Body of pancreas (tissue), 4 donors: ENCODE data around the gene POLN. TPM values are rescaled to one million over a fixed set of nuclear protein-coding genes. Genes with fewer than 3 reads are reported as not detected.

Experiments
- ATAC-seq: fragments of 150-250 bp; one replicate; pipeline ENCODE4 v1.9.1; 2016
- DNase-seq, 4 donors: peaks; one replicate each; pipeline ENCODE4 v3.0.0-alpha.2; 2019
- H3K27ac ChIP-seq, 4 donors: fragments of 200-600 bp; sonication (generic); 1 replicate in 3 of 4; 2 replicates in 1 of 4; pipeline versions ENCODE4 v1.5.1 to v1.6.1; 2016 to 2019; ENCODE audit warnings: mild to moderate bottlenecking in 1 of 4, mixed read lengths in 1 of 4, moderate library complexity in 1 of 4
- H3K27me3 ChIP-seq, 2 donors: fragments of 200-600 bp; sonication (generic); one replicate each; pipeline ENCODE4 v1.6.0; 2016; ENCODE audit warnings: mild to moderate bottlenecking in 1 of 2
- H3K36me3 ChIP-seq, 2 donors: fragments of 200-600 bp; sonication (generic); replicated peaks in 1 of 2; 2 replicates each; pipeline ENCODE4 v1.5.1; 2016; ENCODE audit warnings: low read depth in 2 of 2; ENCODE audit not compliant: insufficient read depth in 1 of 2
- H3K4me1 ChIP-seq: fragments of 200-600 bp; sonication (generic); one replicate; pipeline ENCODE4 v1.6.0; 2016
- H3K4me3 ChIP-seq, 2 donors: fragments of 200-600 bp; sonication (generic); 1 replicate in 1 of 2; 2 replicates in 1 of 2; pipeline ENCODE4 v1.5.1; 2016 to 2019
- H3K9me3 ChIP-seq, 3 donors: fragments of 200-600 bp; sonication (generic); 1 replicate in 2 of 3; 2 replicates in 1 of 3; pipeline ENCODE4 v1.5.1; 2016
- CTCF ChIP-seq, 7 experiments: fragments of 450-650 bp in 4 of 7; fragments of 200-600 bp in 3 of 7; sonication (generic) in 3 of 7; IDR thresholded peaks; one replicate each; pipeline ENCODE4 v1.5.1; 2016 to 2019; ENCODE audit warnings: antibody characterized with exemption in 7 of 7
- POLR2A ChIP-seq, 3 donors: fragments of 450-650 bp; IDR thresholded peaks; one replicate each; pipeline ENCODE4 v1.6.1; 2016; ENCODE audit warnings: antibody characterized with exemption in 3 of 3, mild to moderate bottlenecking in 2 of 3
- WGBS, 2 donors: methylation state at CpG; one replicate each; pipeline ENCODE4 v1.1.5; 2017; 5-methylcytosine and 5-hydroxymethylcytosine counted together
- intact Hi-C: fragments of 100-400 bp; cut with DNase I; formaldehyde crosslinking; loops from one replicate; pipeline ENCODE4 v1.15.1; 2023
- total RNA-seq, 2 donors: library from RNA; depleted of rRNA; stranded (reverse); fragments of >200 nt; gene quantifications; one replicate each; pipeline ENCODE4 v1.1.0, GENCODE V29; 2016

The POLN gene
- total RNA-seq, 2 donors from 2014 or later: 4.9 to 5.9 TPM

GRCh38 chr4:2077537-2078460 is 164.1 kb downstream of the POLN start:
- H3K9me3 ChIP-seq: no peaks in the 10 kb centered on the region
- 82 to 86% methylated on average over 12 to 17 of the region's 17 CpGs for WGBS, 2 donors
- no peak for ATAC-seq
- no peak overlapping the region for H3K4me3 ChIP-seq
- H3K27me3 ChIP-seq: no peaks in the 10 kb centered on the region
- intact Hi-C loops: no loop called here
- H3K36me3 ChIP-seq: no peaks in the 10 kb centered on the region
- H3K4me1 ChIP-seq: peaks cover 5% of the 10 kb centered on the region
- no peak for DNase-seq
- TF ChIP-seq POLR2A (IDR thresholded peaks at IDR 0.05): no peak
- no peak for TF ChIP-seq CTCF (IDR thresholded peaks at IDR 0.05)
- H3K27ac ChIP-seq: no peak overlapping the region

- H3K27ac ChIP-seq: no peak overlapping the region
- H3K4me3 ChIP-seq: no peak overlapping the region
- WGBS, 2 donors: 53 to 82% methylated on average over 2 to 9 of the region's 9 CpGs
- no peak for TF ChIP-seq POLR2A (IDR thresholded peaks at IDR 0.05)
- no peak for TF ChIP-seq CTCF (IDR thresholded peaks at IDR 0.05)
- peaks cover 13% of the 10 kb centered on the region for H3K4me1 ChIP-seq
- DNase-seq (no peak), ATAC-seq (no peak)
- no peaks in the 10 kb centered on the region for H3K36me3 ChIP-seq
- no peaks in the 10 kb centered on the region for H3K9me3 ChIP-seq
- intact Hi-C loops: no loop called here
- H3K27me3 ChIP-seq: no peaks in the 10 kb centered on the region
These were observed 164.9 kb downstream of the POLN start for GRCh38 chr4:2076908-2077536.

GRCh38 chr4:2075987-2076907 is 165.7 kb downstream of the POLN start:
- 86 to 91% methylated on average over 4 to 21 of the region's 31 CpGs for WGBS, 2 donors
- intact Hi-C loops: no loop called here
- ATAC-seq: no peak
- H3K4me1 ChIP-seq: peaks cover 21% of the 10 kb centered on the region
- no peak overlapping the region for H3K27ac ChIP-seq
- no peaks in the 10 kb centered on the region for H3K27me3 ChIP-seq
- H3K9me3 ChIP-seq: no peaks in the 10 kb centered on the region
- H3K36me3 ChIP-seq: no peaks in the 10 kb centered on the region
- TF ChIP-seq POLR2A (IDR thresholded peaks at IDR 0.05) (no peak), CTCF (IDR thresholded peaks at IDR 0.05) (no peak)
- H3K4me3 ChIP-seq: no peak overlapping the region
- no peak for DNase-seq

- intact Hi-C loops: no loop called here
- no peaks in the 10 kb centered on the region for H3K9me3 ChIP-seq
- no peaks in the 10 kb centered on the region for H3K36me3 ChIP-seq
- H3K4me3 ChIP-seq: no peak overlapping the region
- H3K27ac ChIP-seq: no peak overlapping the region
- TF ChIP-seq CTCF (IDR thresholded peaks at IDR 0.05) (no peak), POLR2A (IDR thresholded peaks at IDR 0.05) (no peak)
- H3K27me3 ChIP-seq: no peaks in the 10 kb centered on the region
- 78 to 91% methylated on average over 6 to 12 of the region's 12 CpGs for WGBS, 2 donors
- no peak for DNase-seq
- no peak for ATAC-seq
- H3K4me1 ChIP-seq: peaks cover 26% of the 10 kb centered on the region
These were observed 166.5 kb downstream of the POLN start for GRCh38 chr4:2075171-2075986.
